Memory B cell (primary cell): Measurements from ENCODE around the gene MDN1.
"Not testable (repeated sequence)": the region's sequence is repeated elsewhere in the genome, so short reads cannot be mapped to it uniquely, and the experiment has no call there.

ENCODE experiments used
- ATAC-seq: fragments of 150-1000 bp; cut with Tn5 transposase; 2 replicates; pipeline ENCODE4 v1.10.0; 2021; ENCODE audit warnings: low read depth, mild to moderate bottlenecking, moderate library complexity
- DNase-seq, 2 donors: peaks; one replicate each; pipeline ENCODE4 v3.0.0; 2022; ENCODE audit warnings: low spot score in 2 of 2
- H3K27ac Mint-ChIP-seq: one replicate; pipeline ENCODE4 v1.8.0; 2022; ENCODE audit warnings: mild to moderate bottlenecking, moderate library complexity, mixed read lengths
- H3K27me3 Mint-ChIP-seq: one replicate; pipeline ENCODE4 v1.8.0; 2022; ENCODE audit warnings: mixed read lengths
- H3K36me3 Mint-ChIP-seq: one replicate; pipeline ENCODE4 v1.8.0; 2022; ENCODE audit warnings: mild to moderate bottlenecking, mixed read lengths
- H3K4me1 Mint-ChIP-seq: one replicate; pipeline ENCODE4 v1.8.0; 2022; ENCODE audit warnings: mixed read lengths
- H3K4me3 Mint-ChIP-seq: one replicate; pipeline ENCODE4 v1.8.0; 2022; ENCODE audit warnings: mild to moderate bottlenecking, moderate library complexity, mixed read lengths
- H3K9me3 Mint-ChIP-seq: one replicate; pipeline ENCODE4 v1.8.0; 2022; ENCODE audit warnings: mixed read lengths

MDN1 gene

GRCh38 chr6:89819336-89820130, at the start of gene MDN1:
Gene MDN1 (minus strand): TSS chr6:89819794. CDS start chr6:89819607, 187 bp downstream.
- Mint-ChIP-seq H3K4me1 (peaks cover 22% of the 10 kb centered on the region), H3K27ac (peak within 1 kb of the TSS; percentile 96), H3K27me3 (no peaks in the 10 kb centered on the region), H3K4me3 (peak within 1 kb of the TSS; percentile 98), H3K36me3 (no peaks in the 10 kb centered on the region), H3K9me3 (no peaks in the 10 kb centered on the region)
- DNase-seq (peak; percentile 71 to 81), ATAC-seq (peak; percentile 92)

- ATAC-seq = no peak
- no peak overlapping the region for H3K4me3 Mint-ChIP-seq
- peaks cover 37% of the 10 kb centered on the region for H3K36me3 Mint-ChIP-seq
- peaks cover 13% of the 10 kb centered on the region for H3K4me1 Mint-ChIP-seq
- no peaks in the 10 kb centered on the region for H3K27me3 Mint-ChIP-seq
- no peaks in the 10 kb centered on the region for H3K9me3 Mint-ChIP-seq
- DNase-seq = no peak
- H3K27ac Mint-ChIP-seq = no peak overlapping the region
Measured at GRCh38 chr6:89866024-89866678, 46.6 kb upstream of the MDN1 start.

GRCh38 chr6:89862698-89863097, 43.1 kb upstream of the MDN1 start:
- ATAC-seq (no peak), DNase-seq (no peak)
- Mint-ChIP-seq H3K27me3 (no peaks in the 10 kb centered on the region), H3K36me3 (peaks cover 38% of the 10 kb centered on the region), H3K4me3 (peak overlapping the region; percentile 2), H3K4me1 (peaks cover 10% of the 10 kb centered on the region), H3K9me3 (no peaks in the 10 kb centered on the region), H3K27ac (peak overlapping the region; percentile 86)

- peaks cover 10% of the 10 kb centered on the region for H3K4me1 Mint-ChIP-seq
- H3K27ac Mint-ChIP-seq = peak overlapping the region; percentile 86
- no peaks in the 10 kb centered on the region for H3K9me3 Mint-ChIP-seq
- H3K4me3 Mint-ChIP-seq = peak overlapping the region; percentile 6
- H3K27me3 Mint-ChIP-seq = no peaks in the 10 kb centered on the region
- ATAC-seq (peak; percentile 54), DNase-seq (no peak)
- H3K36me3 Mint-ChIP-seq = peaks cover 35% of the 10 kb centered on the region
Measured at GRCh38 chr6:89862273-89862672, 42.7 kb upstream of the MDN1 start.

- Mint-ChIP-seq H3K27ac (no peak overlapping the region), H3K27me3 (no peaks in the 10 kb centered on the region), H3K36me3 (peaks cover 30% of the 10 kb centered on the region), H3K4me3 (no peak overlapping the region), H3K4me1 (peaks cover 10% of the 10 kb centered on the region), H3K9me3 (no peaks in the 10 kb centered on the region)
- ATAC-seq (no peak), DNase-seq (no peak)
Measured at GRCh38 chr6:89859744-89860143, 40.1 kb upstream of the MDN1 start.

- peaks cover 39% of the 10 kb centered on the region for H3K36me3 Mint-ChIP-seq
- no peak for DNase-seq
Measured at GRCh38 chr6:89858041-89858440, 38.4 kb upstream of the MDN1 start.

GRCh38 chr6:89853068-89853467, 33.5 kb upstream of the MDN1 start:
- Mint-ChIP-seq H3K4me3 (no peak overlapping the region), H3K27ac (no peak overlapping the region), H3K27me3 (no peaks in the 10 kb centered on the region), H3K4me1 (peaks cover 5% of the 10 kb centered on the region), H3K9me3 (no peaks in the 10 kb centered on the region), H3K36me3 (peaks cover 24% of the 10 kb centered on the region)
- DNase-seq (no peak), ATAC-seq (no peak)

More at GRCh38 chr6:89858041-89858440, 38.4 kb upstream of the MDN1 start:
- no peak for ATAC-seq
- Mint-ChIP-seq H3K4me1 (peaks cover 10% of the 10 kb centered on the region), H3K9me3 (no peaks in the 10 kb centered on the region), H3K4me3 (no peak overlapping the region), H3K27ac (no peak overlapping the region), H3K27me3 (no peaks in the 10 kb centered on the region)

GRCh38 chr6:89847513-89847912, 27.9 kb upstream of the MDN1 start:
- not testable (repeated sequence) for H3K9me3 Mint-ChIP-seq, H3K27ac Mint-ChIP-seq, H3K4me3 Mint-ChIP-seq

GRCh38 chr6:89843070-89843469, 23.5 kb upstream of the MDN1 start:
- no peak for ATAC-seq
- H3K27me3 Mint-ChIP-seq = no peaks in the 10 kb centered on the region
- peak overlapping the region; percentile 56 for H3K27ac Mint-ChIP-seq
- H3K4me1 Mint-ChIP-seq = peaks cover 15% of the 10 kb centered on the region
- H3K9me3 Mint-ChIP-seq = no peaks in the 10 kb centered on the region
- no peak for DNase-seq
- H3K36me3 Mint-ChIP-seq = peaks cover 6% of the 10 kb centered on the region
- no peak overlapping the region for H3K4me3 Mint-ChIP-seq

More at GRCh38 chr6:89847513-89847912, 27.9 kb upstream of the MDN1 start:
- H3K27me3 Mint-ChIP-seq, ATAC-seq, DNase-seq: not testable (repeated sequence)
- Mint-ChIP-seq H3K36me3 (peaks cover 15% of the 10 kb centered on the region), H3K4me1 (peaks cover 14% of the 10 kb centered on the region)

GRCh38 chr6:89842228-89842627, 22.6 kb upstream of the MDN1 start:
- H3K27ac Mint-ChIP-seq = peak overlapping the region; percentile 56
- H3K4me3 Mint-ChIP-seq = no peak overlapping the region
- no peaks in the 10 kb centered on the region for H3K9me3 Mint-ChIP-seq
- H3K4me1 Mint-ChIP-seq = peaks cover 17% of the 10 kb centered on the region
- H3K36me3 Mint-ChIP-seq = peaks cover 3% of the 10 kb centered on the region
- H3K27me3 Mint-ChIP-seq = no peaks in the 10 kb centered on the region
- DNase-seq = no peak
- ATAC-seq = no peak

GRCh38 chr6:89840538-89840937, 20.9 kb upstream of the MDN1 start:
- ATAC-seq (no peak), DNase-seq (no peak)
- peaks cover 3% of the 10 kb centered on the region for H3K36me3 Mint-ChIP-seq
- H3K4me3 Mint-ChIP-seq = no peak overlapping the region
- H3K27me3 Mint-ChIP-seq = no peaks in the 10 kb centered on the region
- peaks cover 27% of the 10 kb centered on the region for H3K4me1 Mint-ChIP-seq
- peak overlapping the region; percentile 58 for H3K27ac Mint-ChIP-seq
- H3K9me3 Mint-ChIP-seq = no peaks in the 10 kb centered on the region

- Mint-ChIP-seq H3K27me3 (no peaks in the 10 kb centered on the region), H3K27ac (peak overlapping the region; percentile 1), H3K4me1 (peaks cover 31% of the 10 kb centered on the region), H3K4me3 (no peak overlapping the region), H3K36me3 (peaks cover 13% of the 10 kb centered on the region), H3K9me3 (no peaks in the 10 kb centered on the region)
- DNase-seq (no peak), ATAC-seq (peak; percentile 9)
Measured at GRCh38 chr6:89836639-89837222, 17.1 kb upstream of the MDN1 start.

- Mint-ChIP-seq H3K27me3 (no peaks in the 10 kb centered on the region), H3K36me3 (peaks cover 12% of the 10 kb centered on the region), H3K27ac (peak overlapping the region; percentile 87), H3K4me3 (peak overlapping the region; percentile 72), H3K9me3 (no peaks in the 10 kb centered on the region), H3K4me1 (peaks cover 38% of the 10 kb centered on the region)
- peak; percentile 15 to 19 for DNase-seq
- ATAC-seq = peak; percentile 87
Measured at GRCh38 chr6:89834884-89835792, 15.5 kb upstream of the MDN1 start.
